ENCODE results near the gene HIRA. TPM values are rescaled to one million over a fixed set of nuclear protein-coding genes. Genes with fewer than 3 reads are reported as not detected.

Gene HIRA
- total RNA-seq, 4 donors from 2014 or later, result 18.8 to 31.6 (median 24.7) TPM

DNA sequence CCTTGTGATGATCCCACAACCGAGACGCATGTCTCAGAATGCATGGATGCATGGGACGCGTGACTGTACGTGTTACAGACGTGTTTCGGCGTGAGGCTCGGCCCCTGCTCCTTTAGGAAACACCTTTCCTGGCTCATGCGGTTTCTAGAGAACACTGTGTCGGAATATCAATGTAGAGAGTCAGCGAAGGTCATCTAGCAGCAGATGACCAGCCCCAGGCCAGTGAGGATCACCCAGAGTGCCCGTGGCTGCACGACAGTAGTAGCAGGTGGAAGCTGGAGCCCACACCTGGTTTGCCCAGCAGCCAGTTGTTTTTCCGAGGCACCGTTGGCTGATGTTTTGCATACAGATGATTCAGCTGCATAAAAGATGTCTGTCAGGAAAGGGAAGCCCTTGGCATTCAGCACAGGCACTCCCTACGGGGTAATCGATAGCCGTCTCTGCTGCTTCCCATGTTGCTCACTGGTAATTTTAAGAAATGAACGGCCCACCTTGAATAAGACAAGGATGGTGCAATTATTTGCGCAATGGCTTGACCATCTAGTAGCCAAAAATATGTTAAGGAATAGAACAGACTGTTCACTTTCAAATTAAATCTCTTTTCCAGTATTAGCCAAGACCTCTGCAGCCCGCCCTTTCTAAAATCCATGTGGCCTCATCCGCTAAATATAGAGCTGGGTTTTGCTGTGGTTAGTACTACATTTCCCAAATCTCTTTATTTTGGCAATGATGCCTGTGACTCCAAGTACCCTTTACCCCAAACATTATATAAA, 138.9 kb downstream of the HIRA start:
- no peaks in the 10 kb centered on the region for H3K36me3 ChIP-seq
- H3K27ac ChIP-seq, result peak overlapping the region; percentile 65 to 89 (median 80)
- H3K4me1 ChIP-seq, result peaks cover 0 to 32% (median 10%) of the 10 kb centered on the region in 4 donors
- H3K4me3 ChIP-seq, result peak overlapping the region; percentile 82 to 95 (median 92)
- WGBS, 2 donors, result 69 to 80% methylated on average over 23 of the region's 23 CpGs
- no peaks in the 10 kb centered on the region for H3K27me3 ChIP-seq
- H3K9me3 ChIP-seq, result no peaks in the 10 kb centered on the region
- TF ChIP-seq CTCF (IDR thresholded peaks at IDR 0.05) (no peak), EP300 (IDR thresholded peaks at IDR 0.05) (peak; percentile 62 to 83), POLR2A (IDR thresholded peaks at IDR 0.05) (peak in 1 of 2 donors; percentile 12)
- peak in 1 of 2 donors; percentile 73 for DNase-seq (ENCODE audit: low spot score in 2 of 2)

DNA sequence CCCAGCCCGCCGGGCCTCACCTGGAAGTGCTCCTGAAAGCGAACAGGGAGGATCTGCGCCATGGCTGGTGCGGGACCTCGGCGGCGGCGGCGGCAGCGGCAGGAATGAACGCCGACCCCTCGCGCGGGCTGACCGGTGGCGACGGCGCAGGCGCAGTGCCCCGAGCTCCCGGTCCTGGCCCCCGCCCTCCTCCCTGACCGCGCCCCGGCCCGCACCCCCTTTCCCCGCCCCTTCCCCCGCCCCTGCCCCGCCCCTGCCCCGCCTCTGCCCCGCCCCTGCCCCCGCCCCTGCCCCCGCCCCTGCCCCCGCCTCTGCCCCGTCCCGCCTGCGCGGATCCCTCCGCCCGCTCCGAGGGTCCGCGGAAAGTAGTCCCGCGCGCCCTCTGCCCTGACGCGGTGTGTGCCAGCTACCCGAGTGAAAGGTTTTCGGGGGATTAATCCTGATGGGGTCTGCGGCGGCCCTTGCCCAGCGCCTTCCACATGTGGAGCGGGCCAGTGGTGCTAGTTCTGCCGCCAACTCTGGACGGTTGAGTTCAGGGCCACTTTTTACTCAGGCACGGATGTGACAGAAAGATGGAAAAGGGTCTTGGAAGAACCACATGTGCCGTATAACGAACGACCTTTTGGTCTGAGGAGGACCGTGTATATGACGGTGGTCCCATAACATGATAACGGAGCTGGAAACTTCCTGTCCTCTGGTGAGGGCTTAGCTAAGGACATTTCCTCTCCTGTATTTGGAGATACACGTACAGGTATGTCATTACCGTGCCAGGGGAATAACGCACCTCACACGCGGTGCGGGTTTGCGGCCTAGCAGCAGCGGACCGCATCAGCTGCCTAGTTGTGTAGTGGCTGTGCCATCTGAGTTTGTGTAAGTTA, 139.7 kb downstream of the HIRA start, which contains the start of gene CLTCL1:
TSS of gene CLTCL1 (minus strand) at position 140 of the 878 bp plus-strand sequence. CDS start at position 62, 78 bp downstream.
- WGBS, 2 donors, result 7 to 13% methylated on average over 25 to 35 of the region's 74 CpGs
- peak; percentile 51 to 60 for DNase-seq (ENCODE audit: low spot score in 2 of 2)
- Histone ChIP-seq H3K27ac (peak within 1 kb of the TSS; percentile 73 to 89 (median 80)), H3K36me3 (no peaks in the 10 kb centered on the region), H3K4me1 (peaks cover 0 to 35% (median 10%) of the 10 kb centered on the region in 4 donors), H3K27me3 (no peaks in the 10 kb centered on the region), H3K4me3 (peak within 1 kb of the TSS; percentile 82 to 95 (median 92)), H3K9me3 (no peaks in the 10 kb centered on the region)
- TF ChIP-seq EP300 (IDR thresholded peaks at IDR 0.05) (peak in 1 of 2 donors; percentile 64), CTCF (IDR thresholded peaks at IDR 0.05) (no peak), POLR2A (IDR thresholded peaks at IDR 0.05) (peak in 1 of 2 donors; percentile 49)

- Histone ChIP-seq H3K4me3 (peak overlapping the region; percentile 64 to 95 (median 88)), H3K4me1 (peaks cover 0 to 38% (median 10%) of the 10 kb centered on the region in 4 donors), H3K36me3 (no peaks in the 10 kb centered on the region), H3K27me3 (no peaks in the 10 kb centered on the region), H3K27ac (peak overlapping the region; percentile 47 to 89 (median 76)), H3K9me3 (no peaks in the 10 kb centered on the region)
- TF ChIP-seq EP300 (IDR thresholded peaks at IDR 0.05) (no peak), POLR2A (IDR thresholded peaks at IDR 0.05) (no peak), CTCF (IDR thresholded peaks at IDR 0.05) (no peak)
- DNase-seq (ENCODE audit: low spot score in 2 of 2), result no peak
- 0 to 1% methylated on average over 30 to 40 of the region's 41 CpGs for WGBS, 2 donors
These were observed 140.3 kb downstream of the HIRA start for GRCh38 chr22:19291218-19291579.

GRCh38 chr22:19290400-19291217, 140.9 kb downstream of the HIRA start:
- no peaks in the 10 kb centered on the region for H3K27me3 ChIP-seq
- H3K27ac ChIP-seq, result peak overlapping the region in 3 of 4 donors; percentile 47 to 89 (median 79)
- H3K4me1 ChIP-seq, result peaks cover 0 to 38% (median 10%) of the 10 kb centered on the region in 4 donors
- 18 to 22% methylated on average over 27 of the region's 27 CpGs for WGBS, 2 donors
- no peaks in the 10 kb centered on the region for H3K36me3 ChIP-seq
- DNase-seq (ENCODE audit: low spot score in 2 of 2), result no peak
- no peaks in the 10 kb centered on the region for H3K9me3 ChIP-seq
- H3K4me3 ChIP-seq, result peak overlapping the region; percentile 64 to 95 (median 88)
- TF ChIP-seq EP300 (IDR thresholded peaks at IDR 0.05) (no peak), POLR2A (IDR thresholded peaks at IDR 0.05) (no peak), CTCF (IDR thresholded peaks at IDR 0.05) (no peak)
